ENCODE measurements around the gene SHANK1.

DNA sequence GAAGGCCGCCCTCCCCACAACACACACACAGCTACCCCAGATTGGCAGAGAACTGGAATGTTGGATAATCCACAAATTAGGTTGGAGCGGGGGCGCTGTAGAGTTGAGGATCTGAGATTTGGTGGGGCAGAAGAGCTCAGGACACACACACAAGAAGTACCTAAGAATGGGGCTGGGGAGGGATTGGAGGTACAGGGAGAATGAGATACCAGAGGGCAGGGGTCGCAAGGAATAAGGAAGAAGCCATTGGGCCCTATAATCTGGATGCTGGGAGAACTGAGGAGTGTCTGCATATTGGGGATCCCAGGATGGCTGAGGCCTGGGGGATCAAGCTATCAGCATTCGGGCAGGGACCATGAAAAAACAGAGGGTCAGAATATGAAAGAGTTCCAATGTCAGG lies 91.5 kb downstream of the SHANK1 start:
- TF ChIP-seq, protein P1, sequence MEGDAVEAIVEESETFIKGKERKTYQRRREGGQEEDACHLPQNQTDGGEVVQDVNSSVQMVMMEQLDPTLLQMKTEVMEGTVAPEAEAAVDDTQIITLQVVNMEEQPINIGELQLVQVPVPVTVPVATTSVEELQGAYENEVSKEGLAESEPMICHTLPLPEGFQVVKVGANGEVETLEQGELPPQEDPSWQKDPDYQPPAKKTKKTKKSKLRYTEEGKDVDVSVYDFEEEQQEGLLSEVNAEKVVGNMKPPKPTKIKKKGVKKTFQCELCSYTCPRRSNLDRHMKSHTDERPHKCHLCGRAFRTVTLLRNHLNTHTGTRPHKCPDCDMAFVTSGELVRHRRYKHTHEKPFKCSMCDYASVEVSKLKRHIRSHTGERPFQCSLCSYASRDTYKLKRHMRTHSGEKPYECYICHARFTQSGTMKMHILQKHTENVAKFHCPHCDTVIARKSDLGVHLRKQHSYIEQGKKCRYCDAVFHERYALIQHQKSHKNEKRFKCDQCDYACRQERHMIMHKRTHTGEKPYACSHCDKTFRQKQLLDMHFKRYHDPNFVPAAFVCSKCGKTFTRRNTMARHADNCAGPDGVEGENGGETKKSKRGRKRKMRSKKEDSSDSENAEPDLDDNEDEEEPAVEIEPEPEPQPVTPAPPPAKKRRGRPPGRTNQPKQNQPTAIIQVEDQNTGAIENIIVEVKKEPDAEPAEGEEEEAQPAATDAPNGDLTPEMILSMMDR (IDR thresholded peaks at IDR 0.05): no peak
- TF ChIP-seq EP300 (IDR thresholded peaks at IDR 0.05): no peak
- no peak for TF ChIP-seq POLR2AphosphoS5 (IDR thresholded peaks at IDR 0.05)
- no peak for TF ChIP-seq POLR2A (IDR thresholded peaks at IDR 0.05; ENCODE audit: low read depth)

All from esophagus muscularis mucosa (tissue), 4 donors.